Brain microvascular endothelial cell (primary cell): ENCODE measurements around the gene MSRB1.
A peak's percentile ranks its signal among the peaks of the same experiment; 100 is the strongest.

Source experiments
- DNase-seq: peaks from one replicate; pipeline ENCODE4 v3.0.0-alpha.2; 2020
- H3K27ac ChIP-seq: fragments of 250-450 bp; sonication (Bioruptor Pico); 2 replicates; pipeline ENCODE4 v1.5.1; 2020; ENCODE audit warnings: mild to moderate bottlenecking, moderate library complexity
- H3K27me3 ChIP-seq: fragments of 250-450 bp; sonication (Bioruptor Pico); replicated peaks from 2 replicates; pipeline ENCODE4 v1.5.1; 2020; ENCODE audit warnings: mild to moderate bottlenecking
- H3K36me3 ChIP-seq: fragments of 250-450 bp; sonication (Bioruptor Pico); replicated peaks from 2 replicates; pipeline ENCODE4 v1.5.1; 2020; ENCODE audit warnings: mild to moderate bottlenecking
- H3K4me3 ChIP-seq: 2 replicates; pipeline ENCODE4 v1.5.1; 2011; ENCODE audit warnings: low read depth, mild to moderate bottlenecking, control low read depth, low read length, moderate library complexity
- in situ Hi-C: cut with HindIII; loops from 2 replicates; pipeline ENCODE4 v1.10.0; 2017; ENCODE audit warnings: low sequenced_read_pairs, low pct_ligation_motif_present
- TF ChIP-seq, protein P1 (sequence below): IDR thresholded peaks from 2 replicates; pipeline ENCODE4 v1.5.1; 2011; ENCODE audit warnings: low read depth, mild to moderate bottlenecking, moderate library complexity, low read length, control low read depth, inconsistent platforms; ENCODE audit errors: missing control alignments

Gene MSRB1

GRCh38 chr16:1983544-1984346 is 40.7 kb upstream of the MSRB1 start, which contains the start of gene GFER:
Gene GFER, plus strand, starts transcription at chr16:1984193. Its CDS starts 26 bp downstream, at chr16:1984219.
- H3K36me3 ChIP-seq = peaks cover 17% of the 10 kb centered on the region
- H3K27ac ChIP-seq = peak within 1 kb of the TSS; percentile 58

DNA sequence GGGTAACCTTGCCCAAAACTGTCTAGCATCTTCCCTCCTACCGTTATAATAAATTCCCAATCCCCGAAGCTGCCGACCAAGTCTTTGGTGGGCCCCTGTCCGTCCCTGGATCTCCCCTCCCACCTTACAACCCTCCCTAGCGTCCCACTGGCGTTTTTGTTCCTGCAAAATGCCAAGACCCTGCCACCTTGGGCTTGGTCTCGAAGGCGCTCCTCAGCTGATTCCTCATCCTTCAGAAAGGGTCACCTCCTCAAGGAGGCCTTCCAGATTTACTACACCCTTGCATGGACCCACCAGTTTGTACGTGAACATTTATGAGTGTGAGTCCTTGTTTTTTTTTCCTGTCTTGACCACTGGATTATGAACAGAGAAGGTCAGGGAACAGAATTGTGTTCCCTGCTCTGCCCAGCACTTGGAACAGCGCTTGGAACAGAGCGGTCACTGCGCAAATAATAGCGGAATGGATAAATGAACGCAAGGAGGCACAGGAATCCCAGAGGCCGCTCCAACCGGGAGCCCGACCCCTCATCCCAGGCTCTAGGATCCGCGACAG is 40.1 kb upstream of the MSRB1 start:
- H3K27me3 ChIP-seq = peaks cover 34% of the 10 kb centered on the region

More at GRCh38 chr16:1983544-1984346, 40.7 kb upstream of the MSRB1 start, which contains the start of gene GFER:
- in situ Hi-C loops = no loop called here
- DNase-seq = peak; percentile 82
- TF ChIP-seq, protein P1, sequence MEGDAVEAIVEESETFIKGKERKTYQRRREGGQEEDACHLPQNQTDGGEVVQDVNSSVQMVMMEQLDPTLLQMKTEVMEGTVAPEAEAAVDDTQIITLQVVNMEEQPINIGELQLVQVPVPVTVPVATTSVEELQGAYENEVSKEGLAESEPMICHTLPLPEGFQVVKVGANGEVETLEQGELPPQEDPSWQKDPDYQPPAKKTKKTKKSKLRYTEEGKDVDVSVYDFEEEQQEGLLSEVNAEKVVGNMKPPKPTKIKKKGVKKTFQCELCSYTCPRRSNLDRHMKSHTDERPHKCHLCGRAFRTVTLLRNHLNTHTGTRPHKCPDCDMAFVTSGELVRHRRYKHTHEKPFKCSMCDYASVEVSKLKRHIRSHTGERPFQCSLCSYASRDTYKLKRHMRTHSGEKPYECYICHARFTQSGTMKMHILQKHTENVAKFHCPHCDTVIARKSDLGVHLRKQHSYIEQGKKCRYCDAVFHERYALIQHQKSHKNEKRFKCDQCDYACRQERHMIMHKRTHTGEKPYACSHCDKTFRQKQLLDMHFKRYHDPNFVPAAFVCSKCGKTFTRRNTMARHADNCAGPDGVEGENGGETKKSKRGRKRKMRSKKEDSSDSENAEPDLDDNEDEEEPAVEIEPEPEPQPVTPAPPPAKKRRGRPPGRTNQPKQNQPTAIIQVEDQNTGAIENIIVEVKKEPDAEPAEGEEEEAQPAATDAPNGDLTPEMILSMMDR = peak; percentile 35
- Histone ChIP-seq H3K27me3 (peaks cover 35% of the 10 kb centered on the region), H3K4me3 (peak within 1 kb of the TSS; percentile 72)

DNA sequence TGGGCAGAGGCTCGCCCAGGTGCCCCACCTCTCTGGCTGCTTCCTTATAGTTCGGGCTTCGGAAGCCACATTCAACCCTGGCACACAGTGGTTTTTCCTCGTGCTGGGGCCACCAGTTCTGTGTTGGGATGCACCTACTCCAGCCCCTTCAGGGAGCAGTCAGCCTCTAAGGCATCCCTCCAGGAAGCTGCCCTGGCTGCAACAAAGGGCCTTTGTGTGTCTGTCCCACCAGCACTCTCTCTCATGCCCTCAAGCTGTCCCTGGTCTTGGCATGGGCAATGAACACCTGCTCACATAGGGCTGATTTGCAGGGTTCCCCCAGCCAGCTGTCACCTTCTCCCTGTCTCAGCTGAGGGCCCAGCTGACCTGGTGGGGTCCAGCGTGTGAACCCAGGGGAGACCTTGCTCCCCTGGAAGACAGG is 39.0 kb upstream of the MSRB1 start:
- Histone ChIP-seq H3K36me3 (peaks cover 32% of the 10 kb centered on the region), H3K4me3 (no peak overlapping the region), H3K27me3 (peaks cover 34% of the 10 kb centered on the region), H3K27ac (no peak overlapping the region)
- DNase-seq = no peak
- in situ Hi-C loops = no loop called here
- TF ChIP-seq, protein P1 = no peak

More for the DNA sequence above, 40.1 kb upstream of the MSRB1 start:
- Histone ChIP-seq H3K36me3 (peaks cover 24% of the 10 kb centered on the region), H3K27ac (no peak overlapping the region), H3K4me3 (peak overlapping the region; percentile 72)
- in situ Hi-C loops = no loop called here
- TF ChIP-seq, protein P1 = peak; percentile 36
- no peak for DNase-seq

- H3K27me3 ChIP-seq = peaks cover 34% of the 10 kb centered on the region
These were observed 38.4 kb upstream of the MSRB1 start, which contains the start of gene NOXO1 for GRCh38 chr16:1981398-1981836. Gene NOXO1, minus strand, starts transcription at chr16:1981469. Its CDS starts 290 bp downstream, at chr16:1981179.

DNA sequence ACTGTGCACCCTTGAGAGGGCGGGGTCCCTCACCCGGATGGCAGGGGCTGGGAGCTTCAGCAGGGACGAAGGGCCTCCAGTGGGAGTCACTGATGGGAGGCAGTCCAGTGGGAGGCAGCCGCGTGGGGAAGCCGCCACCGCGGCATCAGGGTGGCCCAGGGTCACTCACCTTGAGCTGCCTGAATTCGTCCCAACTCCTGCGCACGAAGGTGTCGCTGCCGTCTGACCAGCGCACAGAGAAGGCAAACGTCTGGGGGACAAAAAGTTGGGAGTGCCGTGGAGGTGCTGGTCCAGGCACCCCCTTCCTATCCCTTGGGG is 37.7 kb upstream of the MSRB1 start:
- peaks cover 33% of the 10 kb centered on the region for H3K36me3 ChIP-seq
- H3K4me3 ChIP-seq = no peak overlapping the region
- H3K27ac ChIP-seq = no peak overlapping the region
- DNase-seq = no peak
- in situ Hi-C loops = no loop called here
- H3K27me3 ChIP-seq = peaks cover 34% of the 10 kb centered on the region
- TF ChIP-seq, protein P1 = no peak

More at GRCh38 chr16:1981398-1981836, 38.4 kb upstream of the MSRB1 start, which contains the start of gene NOXO1:
- in situ Hi-C loops = no loop called here
- Histone ChIP-seq H3K27ac (no peak within 1 kb of the TSS), H3K36me3 (peaks cover 33% of the 10 kb centered on the region), H3K4me3 (no peak within 1 kb of the TSS)
- DNase-seq = no peak
- TF ChIP-seq, protein P1 = no peak
